Pancreas (tissue), 10 donors: ENCODE measurements around the gene PRKCA. TPM values are rescaled to one million over a fixed set of nuclear protein-coding genes. Genes with fewer than 3 reads are reported as not detected.

Experiments
- ATAC-seq, 4 donors: fragments of 200-7000 bp; cut with Tn5 transposase; one replicate each; pipeline versions ENCODE4 v1.8.0 to v1.9.1; 2020; ENCODE audit warnings: mild to moderate bottlenecking in 4 of 4, moderate library complexity in 4 of 4
- DNase-seq, 6 donors: peaks; one replicate each; pipeline ENCODE4 v3.0.0-alpha.2; 2020
- FAIRE-seq: peaks from 2 replicates; lab custom pipeline; 2012; peaks lifted over from hg19 to GRCh38; lab: Jason Lieb, UNC
- H3K27ac ChIP-seq, 4 donors: fragments of 200-600 bp; sonication (generic); 1 replicate in 3 of 4; 2 replicates in 1 of 4; pipeline versions ENCODE4 v1.5.0 to v1.8.0; 2020
- H3K27me3 ChIP-seq, 4 donors: fragments of 200-600 bp; one replicate each; pipeline ENCODE4 v1.8.0; 2021
- H3K36me3 ChIP-seq, 3 donors: fragments of 200-600 bp; sonication (generic) in 1 of 3; one replicate each; pipeline versions ENCODE4 v1.5.0 to v1.8.0; 2020 to 2021
- H3K4me1 ChIP-seq, 3 donors: fragments of 200-600 bp; one replicate each; pipeline ENCODE4 v1.8.0; 2021
- H3K4me3 ChIP-seq, 4 donors: fragments of 200-600 bp; sonication (generic) in 2 of 4; one replicate each; pipeline versions ENCODE4 v1.5.0 to v1.8.0; 2020 to 2021
- H3K9me3 ChIP-seq, 4 donors: fragments of 200-600 bp; one replicate each; pipeline ENCODE4 v1.8.0; 2021
- WGBS, 2 donors: extraction: QIAGEN DNeasy Blood & Tissue Kit; methylation state at CpG; one replicate each; pipeline ENCODE4 v1.1.7; 2013; 5-methylcytosine and 5-hydroxymethylcytosine counted together
- intact Hi-C, 3 donors: fragments of 100-400 bp; cut with DNase I; formaldehyde crosslinking; loops; one replicate each; pipeline versions ENCODE4 v1.11.1 to v1.14.2; 2022
- polyA plus RNA-seq, 2 donors: library from polyadenylated mRNA; stranded (reverse); fragments of 200-250 nt; gene quantifications; one replicate each; pipeline ENCODE4 v1.2.3, GENCODE V29; 2013
- total RNA-seq, 6 donors: library from RNA; stranded (reverse); fragmentation: NEBNext Ultra II Directional in 4 of 6; extraction: Animal tissue kit (Norgen Biotek cat#: 25700) in 4 of 6; gene quantifications; one replicate each; pipeline versions ENCODE4 v1.2.1 to v1.2.4, GENCODE V29; 2021 to 2023
- TF ChIP-seq, protein P1 (sequence below), 4 donors: fragments of 200-600 bp; sonication (generic) in 3 of 4; IDR thresholded peaks; one replicate each; pipeline versions ENCODE4 v1.5.0 to v1.8.0; 2021; ENCODE audit warnings: antibody characterized with exemption in 4 of 4
- donor health status: healthy with polysubstance abuse.
- donor health status: DM: no; HTN: no; CAD: no; lungs with moderate emphysema.
- donor health status: DM: no; HTN: no; CAD: no.
- donor health status: control.
- donor health status: control.
- donor health status: Bipolar disorder and iron deficiency.
- donor health status: DM: yes; HTN: yes; CAD: no.
- donor health status: DM: no; HTN: no; CAD: no.
- donor health status: DM: no; HTN: no; CAD: no.
- donor health status: DM: yes; HTN: yes; CAD: no.

PRKCA gene
- total and polyA plus RNA-seq, 8 donors = 3.5 to 22.3 (median 10.2) TPM

DNA sequence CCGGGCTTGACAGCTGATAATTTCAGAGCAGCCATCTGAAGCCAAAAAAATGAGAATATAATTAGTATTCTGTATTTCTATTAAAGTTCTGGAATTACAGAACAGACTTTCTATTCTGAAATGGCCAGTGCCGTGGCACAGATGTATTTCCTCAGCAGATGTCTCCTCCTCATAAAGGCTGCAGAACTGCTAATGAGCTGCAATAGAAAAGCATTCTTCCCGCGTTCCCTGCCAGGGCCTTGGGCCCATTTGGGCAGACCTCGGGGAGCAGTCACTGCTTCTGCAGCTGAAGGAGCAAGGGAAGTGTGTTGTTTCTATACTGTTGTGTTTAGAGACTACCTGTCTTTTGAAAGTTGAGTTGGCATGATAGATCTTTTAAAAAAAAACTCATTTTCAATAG lies 379.9 kb downstream of the PRKCA start:
- intact Hi-C loops = no loop called here
- Histone ChIP-seq H3K27me3 (no peaks in the 10 kb centered on the region), H3K27ac (no peak overlapping the region), H3K36me3 (no peaks in the 10 kb centered on the region), H3K4me3 (no peak overlapping the region), H3K4me1 (no peaks in the 10 kb centered on the region), H3K9me3 (no peaks in the 10 kb centered on the region)
- TF ChIP-seq, protein P1, sequence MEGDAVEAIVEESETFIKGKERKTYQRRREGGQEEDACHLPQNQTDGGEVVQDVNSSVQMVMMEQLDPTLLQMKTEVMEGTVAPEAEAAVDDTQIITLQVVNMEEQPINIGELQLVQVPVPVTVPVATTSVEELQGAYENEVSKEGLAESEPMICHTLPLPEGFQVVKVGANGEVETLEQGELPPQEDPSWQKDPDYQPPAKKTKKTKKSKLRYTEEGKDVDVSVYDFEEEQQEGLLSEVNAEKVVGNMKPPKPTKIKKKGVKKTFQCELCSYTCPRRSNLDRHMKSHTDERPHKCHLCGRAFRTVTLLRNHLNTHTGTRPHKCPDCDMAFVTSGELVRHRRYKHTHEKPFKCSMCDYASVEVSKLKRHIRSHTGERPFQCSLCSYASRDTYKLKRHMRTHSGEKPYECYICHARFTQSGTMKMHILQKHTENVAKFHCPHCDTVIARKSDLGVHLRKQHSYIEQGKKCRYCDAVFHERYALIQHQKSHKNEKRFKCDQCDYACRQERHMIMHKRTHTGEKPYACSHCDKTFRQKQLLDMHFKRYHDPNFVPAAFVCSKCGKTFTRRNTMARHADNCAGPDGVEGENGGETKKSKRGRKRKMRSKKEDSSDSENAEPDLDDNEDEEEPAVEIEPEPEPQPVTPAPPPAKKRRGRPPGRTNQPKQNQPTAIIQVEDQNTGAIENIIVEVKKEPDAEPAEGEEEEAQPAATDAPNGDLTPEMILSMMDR (IDR thresholded peaks at IDR 0.05) = no peak
- DNase-seq (no peak), ATAC-seq (no peak), FAIRE-seq (no peak)
- WGBS, 2 donors = 64 to 65% methylated on average over 5 of the region's 5 CpGs

DNA sequence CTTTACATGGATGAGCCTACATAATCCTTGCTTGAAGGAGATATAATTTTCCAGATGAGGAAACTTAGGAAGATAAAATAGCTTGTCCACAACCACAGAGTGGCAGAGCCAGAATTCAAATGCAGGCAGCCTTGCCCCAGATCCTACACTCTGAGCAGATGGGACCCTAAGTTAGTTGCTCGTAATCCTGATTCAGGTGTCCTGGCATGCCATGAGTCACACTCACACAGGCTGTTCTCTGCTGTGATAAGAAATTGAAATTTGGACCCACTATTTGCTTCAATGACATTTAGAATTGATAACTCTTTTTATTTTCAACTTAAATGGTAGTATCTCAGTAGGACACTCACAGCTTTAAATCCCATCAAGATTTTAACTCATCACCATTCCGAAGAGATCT lies 381.8 kb downstream of the PRKCA start:
- intact Hi-C loops = no loop called here
- Histone ChIP-seq H3K36me3 (peaks cover 0 to 10% (median 0%) of the 10 kb centered on the region in 3 donors), H3K9me3 (no peaks in the 10 kb centered on the region), H3K27ac (no peak overlapping the region), H3K4me1 (no peaks in the 10 kb centered on the region), H3K27me3 (no peaks in the 10 kb centered on the region), H3K4me3 (no peak overlapping the region)
- no peak for FAIRE-seq
- DNase-seq = no peak
- 58 to 64% methylated on average over 2 of the region's 2 CpGs for WGBS, 2 donors
- TF ChIP-seq, protein P1 (IDR thresholded peaks at IDR 0.05) = no peak
- peak in 1 of 4 donors; percentile 34 for ATAC-seq

DNA sequence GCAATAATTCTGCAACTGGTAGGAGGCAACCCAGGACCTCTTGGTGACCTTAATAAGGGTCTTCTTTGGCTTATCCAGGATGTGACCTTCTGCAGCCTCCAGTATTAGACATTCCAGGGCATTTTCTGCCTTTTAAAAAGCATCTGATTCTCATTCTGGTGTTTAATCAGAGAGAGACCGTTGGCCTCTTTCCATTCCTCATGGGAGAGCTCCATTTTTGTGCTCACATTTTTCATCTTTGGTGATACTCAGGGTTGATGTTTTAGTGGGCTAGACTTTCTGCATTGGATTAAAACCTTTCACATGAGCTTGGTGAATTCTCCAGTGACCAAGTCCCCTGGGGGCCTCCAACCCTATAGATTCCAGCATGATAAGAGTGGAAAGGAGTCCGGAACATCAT lies 382.3 kb downstream of the PRKCA start:
- no peak for FAIRE-seq
- H3K27me3 ChIP-seq = no peaks in the 10 kb centered on the region

DNA sequence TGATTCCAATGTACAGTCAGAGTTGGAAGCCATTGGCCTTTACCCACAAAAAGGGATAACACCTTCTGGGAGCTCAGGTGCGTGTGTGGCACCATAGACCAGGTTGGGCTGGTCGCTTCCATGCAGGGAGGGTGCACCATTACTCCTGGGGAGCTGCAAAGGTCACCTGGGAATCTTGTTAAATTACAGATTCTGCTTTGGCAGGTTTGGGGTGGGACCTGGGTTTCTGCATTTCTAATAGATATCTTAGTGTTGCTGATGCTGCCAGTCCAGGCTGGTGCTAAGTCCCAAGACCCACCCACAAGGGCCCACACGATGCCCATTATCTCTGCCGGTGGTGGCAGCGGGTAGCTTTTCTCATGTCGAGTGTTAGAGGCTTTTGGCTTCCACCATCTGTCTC lies 384.2 kb downstream of the PRKCA start:
- Histone ChIP-seq H3K4me3 (no peak overlapping the region), H3K27me3 (no peaks in the 10 kb centered on the region), H3K27ac (no peak overlapping the region), H3K36me3 (peaks cover 0 to 10% (median 0%) of the 10 kb centered on the region in 3 donors), H3K4me1 (no peaks in the 10 kb centered on the region), H3K9me3 (no peaks in the 10 kb centered on the region)
- TF ChIP-seq, protein P1 (IDR thresholded peaks at IDR 0.05) = no peak
- FAIRE-seq (no peak), ATAC-seq (no peak), DNase-seq (no peak)
- intact Hi-C loops = no loop called here
- WGBS, 2 donors = 95 to 96% methylated on average over 6 of the region's 6 CpGs

More for the DNA sequence above, 382.3 kb downstream of the PRKCA start:
- intact Hi-C loops = no loop called here
- Histone ChIP-seq H3K36me3 (peaks cover 0 to 10% (median 0%) of the 10 kb centered on the region in 3 donors), H3K4me3 (no peak overlapping the region), H3K27ac (no peak overlapping the region), H3K9me3 (no peaks in the 10 kb centered on the region), H3K4me1 (no peaks in the 10 kb centered on the region)
- TF ChIP-seq, protein P1 (IDR thresholded peaks at IDR 0.05) = no peak
- no peak for DNase-seq
- no peak for ATAC-seq
- 88 to 92% methylated on average over 2 of the region's 2 CpGs for WGBS, 2 donors

DNA sequence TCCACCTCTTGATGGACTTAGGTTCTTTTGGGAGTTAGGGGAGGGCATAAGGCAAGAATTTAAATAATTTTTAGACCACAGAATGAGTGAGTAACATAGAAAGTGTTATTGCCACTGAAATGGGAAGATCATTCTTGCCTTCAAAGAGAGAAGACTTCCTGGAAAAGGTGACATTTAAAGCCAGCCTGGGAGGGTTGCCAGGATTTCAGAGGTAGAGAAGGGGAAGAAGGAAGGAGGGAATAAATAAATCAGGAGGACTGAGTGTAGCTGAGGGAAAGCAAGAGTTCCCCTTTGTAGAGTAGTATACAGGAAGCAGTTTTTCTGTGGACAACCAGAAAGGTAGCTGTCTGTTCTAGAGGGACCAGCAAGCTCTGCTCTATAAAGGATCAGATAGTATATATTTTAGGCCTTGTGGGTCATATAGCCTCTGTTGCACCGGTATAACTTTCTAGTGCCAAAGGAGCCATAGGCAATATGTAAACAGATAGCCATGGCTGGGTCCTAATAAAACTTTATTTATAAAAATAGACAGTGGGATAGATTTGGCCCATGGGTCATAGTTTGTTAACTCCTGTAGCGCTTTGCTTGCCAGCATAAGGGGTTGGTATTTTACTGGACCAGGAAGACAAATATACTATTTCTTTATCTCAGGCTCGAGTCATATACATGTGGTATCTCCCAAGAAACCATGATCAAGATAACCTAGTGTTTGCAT lies 385.3 kb downstream of the PRKCA start:
- H3K36me3 ChIP-seq = peaks cover 0 to 10% (median 0%) of the 10 kb centered on the region in 3 donors
- 74 to 94% methylated on average over 3 of the region's 3 CpGs for WGBS, 2 donors
- H3K4me3 ChIP-seq = no peak overlapping the region
- intact Hi-C loops = no loop called here
- TF ChIP-seq, protein P1 (IDR thresholded peaks at IDR 0.05) = no peak
- ATAC-seq = peak in 2 of 4 donors; percentile 14 to 43
- H3K4me1 ChIP-seq = no peaks in the 10 kb centered on the region
- DNase-seq = no peak
- FAIRE-seq = no peak
- no peaks in the 10 kb centered on the region for H3K9me3 ChIP-seq
- H3K27me3 ChIP-seq = no peaks in the 10 kb centered on the region
- no peak overlapping the region for H3K27ac ChIP-seq
